ENCODE data around the gene CYP27A1.

Gene CYP27A1

DNA sequence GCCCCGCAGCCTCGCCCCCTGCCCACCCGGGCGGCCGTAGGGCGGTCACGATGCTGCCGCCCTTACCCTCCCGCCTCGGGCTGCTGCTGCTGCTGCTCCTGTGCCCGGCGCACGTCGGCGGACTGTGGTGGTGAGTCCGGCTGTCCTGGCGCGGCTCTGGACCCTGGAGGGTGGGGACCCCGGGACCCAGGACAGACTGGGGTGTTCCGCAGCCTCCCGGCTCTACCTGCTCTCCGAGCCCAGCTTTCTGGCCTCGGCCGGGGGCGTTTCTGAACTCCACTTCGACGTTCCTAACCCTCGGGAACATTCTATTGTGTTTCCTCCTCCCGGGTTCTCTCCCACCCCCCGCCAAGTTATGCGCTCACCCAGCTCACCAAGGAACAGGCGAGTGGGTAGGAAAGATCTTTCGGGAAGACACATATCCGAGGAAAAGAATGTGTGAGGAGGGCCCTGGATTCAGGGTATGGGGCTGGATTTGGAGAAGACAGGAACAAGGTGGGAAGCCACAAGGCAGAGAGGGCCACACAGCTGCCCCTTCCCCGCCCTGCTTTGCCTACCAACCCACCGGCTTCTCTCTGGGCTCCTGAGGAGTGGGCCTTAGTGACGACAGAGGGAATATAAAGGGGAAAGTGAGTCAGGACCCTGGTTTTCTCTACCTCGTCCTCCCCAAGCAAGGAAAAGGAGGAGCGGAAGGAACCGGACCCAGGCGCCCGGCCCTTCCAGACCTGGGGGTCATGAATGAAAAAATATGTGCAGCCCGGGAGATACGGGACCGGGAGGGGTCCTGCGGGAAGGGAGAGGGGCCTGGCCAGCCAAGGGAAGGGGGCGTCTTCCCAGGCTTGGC is 78.3 kb downstream of the CYP27A1 start:
- no peak for DNase-seq

- no peak for DNase-seq
Observed at GRCh38 chr2:218860950-218861381, 79.0 kb downstream of the CYP27A1 start.

GRCh38 chr2:218861645-218862318 is 79.8 kb downstream of the CYP27A1 start:
- DNase-seq: no peak

DNA sequence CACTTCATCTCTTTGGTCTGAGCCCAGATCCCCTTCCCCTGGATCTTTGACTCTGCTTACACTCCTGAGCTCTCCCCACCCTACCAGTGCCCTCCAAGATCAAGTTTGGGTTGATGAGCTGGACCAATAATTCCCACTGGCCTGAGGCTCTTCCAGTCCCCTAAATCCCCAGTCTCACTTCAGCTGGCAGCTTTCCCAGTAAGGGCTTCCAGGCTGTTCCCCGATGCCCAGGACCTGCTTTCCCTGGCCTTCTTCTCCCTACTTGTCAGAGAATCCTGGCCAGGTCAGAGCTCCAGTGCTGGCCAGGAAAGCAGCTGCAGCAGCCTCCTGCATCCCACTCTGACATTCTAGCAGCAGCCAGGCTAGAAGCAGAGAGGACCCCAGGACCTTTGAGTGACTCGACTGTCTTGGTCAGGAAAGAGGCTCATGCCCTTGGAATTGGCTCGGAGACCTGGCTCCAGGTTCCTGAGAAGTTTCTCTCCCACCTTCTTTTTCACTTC is 81.1 kb downstream of the CYP27A1 start:
- DNase-seq: no peak

All from NCI-H2029 (cell line).